Measurements from ENCODE around the gene RPGR.

RPGR gene

GRCh38 chrX:38285649-38286048 is 41.7 kb downstream of the RPGR start:
- Mint-ChIP-seq H3K27ac (no peak overlapping the region), H3K4me3 (no peak overlapping the region), H3K4me1 (no peaks in the 10 kb centered on the region), H3K27me3 (no peaks in the 10 kb centered on the region), H3K9me3 (no peaks in the 10 kb centered on the region)
- no peak for ATAC-seq
- no peak for DNase-seq

GRCh38 chrX:38282049-38282448 is 45.3 kb downstream of the RPGR start:
- DNase-seq (no peak), ATAC-seq (no peak)
- no peak overlapping the region for H3K4me3 Mint-ChIP-seq
- peak overlapping the region in 1 of 2 donors; percentile 11 for H3K27ac Mint-ChIP-seq
- H3K9me3 Mint-ChIP-seq, result no peaks in the 10 kb centered on the region
- H3K4me1 Mint-ChIP-seq, result no peaks in the 10 kb centered on the region
- no peaks in the 10 kb centered on the region for H3K27me3 Mint-ChIP-seq

DNA sequence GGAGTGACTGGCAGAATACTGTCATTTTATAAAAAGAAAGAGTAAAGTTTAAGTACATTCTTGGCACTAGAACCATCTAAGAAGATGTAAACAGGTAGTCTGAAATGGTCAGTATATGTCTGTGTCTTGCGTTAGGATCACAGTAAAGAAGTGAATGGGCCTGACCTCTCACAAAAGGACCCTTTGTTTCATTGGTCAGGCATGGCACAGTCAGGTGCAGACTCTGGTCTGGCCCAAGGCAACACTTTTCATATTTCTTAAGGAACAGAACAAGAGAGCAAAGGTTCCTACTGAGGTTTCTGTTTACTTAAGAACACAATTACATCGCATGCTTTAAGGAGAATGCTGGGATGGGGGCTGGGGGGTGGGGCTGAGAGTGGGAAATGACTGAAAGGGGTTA is 48.1 kb downstream of the RPGR start:
- no peak for DNase-seq
- no peaks in the 10 kb centered on the region for H3K9me3 Mint-ChIP-seq
- no peak overlapping the region for H3K27ac Mint-ChIP-seq
- no peak overlapping the region for H3K4me3 Mint-ChIP-seq
- no peak for ATAC-seq
- H3K27me3 Mint-ChIP-seq, result no peaks in the 10 kb centered on the region
- H3K4me1 Mint-ChIP-seq, result no peaks in the 10 kb centered on the region

GRCh38 chrX:38278682-38279081 is 48.6 kb downstream of the RPGR start:
- Mint-ChIP-seq H3K27ac (no peak overlapping the region), H3K27me3 (no peaks in the 10 kb centered on the region), H3K4me3 (no peak overlapping the region), H3K4me1 (no peaks in the 10 kb centered on the region), H3K9me3 (no peaks in the 10 kb centered on the region)
- no peak for DNase-seq
- no peak for ATAC-seq

DNA sequence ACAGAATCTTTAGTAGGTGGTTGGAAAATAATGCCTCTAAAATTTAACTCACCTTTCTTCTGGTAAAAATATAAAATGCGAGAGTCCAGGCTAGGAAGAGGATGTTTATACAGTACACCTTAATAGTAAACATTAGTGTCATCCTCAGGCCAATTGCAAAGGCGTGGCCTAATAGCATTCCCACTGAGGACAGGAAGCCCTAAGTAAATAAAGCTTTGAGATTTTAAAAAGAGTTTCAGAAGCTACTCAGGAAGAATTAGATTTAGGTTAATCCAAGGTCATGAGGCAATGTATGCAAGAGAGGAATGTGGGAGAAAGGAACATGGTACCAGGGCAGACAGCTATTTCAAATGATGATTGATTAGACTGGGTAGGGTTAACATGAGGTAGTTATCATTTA is 49.5 kb downstream of the RPGR start:
- no peak for ATAC-seq
- H3K9me3 Mint-ChIP-seq, result no peaks in the 10 kb centered on the region

DNA sequence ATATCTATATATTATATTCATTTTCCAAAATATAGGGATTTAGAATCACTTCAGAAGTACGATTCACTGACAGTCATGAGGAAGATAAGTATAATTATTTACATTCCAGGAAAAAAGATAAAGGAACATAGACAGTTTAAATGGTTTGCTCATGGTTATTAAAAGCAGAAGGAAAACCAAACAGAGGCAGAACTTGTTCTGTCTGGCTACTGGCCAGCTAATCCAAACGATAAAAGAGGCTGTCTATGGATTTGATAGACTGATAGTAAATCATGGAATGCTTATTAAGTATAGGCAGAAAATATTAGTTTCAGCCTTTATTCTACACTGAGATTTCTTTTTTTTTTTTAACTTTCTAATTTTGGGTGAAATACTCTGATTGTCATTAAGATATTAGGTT is 50.2 kb downstream of the RPGR start:
- no peak for DNase-seq
- no peaks in the 10 kb centered on the region for H3K27me3 Mint-ChIP-seq
- no peaks in the 10 kb centered on the region for H3K4me1 Mint-ChIP-seq
- no peak for ATAC-seq
- H3K9me3 Mint-ChIP-seq, result no peaks in the 10 kb centered on the region
- H3K27ac Mint-ChIP-seq, result no peak overlapping the region
- no peak overlapping the region for H3K4me3 Mint-ChIP-seq

More for the DNA sequence above, 49.5 kb downstream of the RPGR start:
- H3K27me3 Mint-ChIP-seq, result no peaks in the 10 kb centered on the region
- no peak overlapping the region for H3K27ac Mint-ChIP-seq
- no peaks in the 10 kb centered on the region for H3K4me1 Mint-ChIP-seq
- no peak overlapping the region for H3K4me3 Mint-ChIP-seq
- DNase-seq, result no peak

DNA sequence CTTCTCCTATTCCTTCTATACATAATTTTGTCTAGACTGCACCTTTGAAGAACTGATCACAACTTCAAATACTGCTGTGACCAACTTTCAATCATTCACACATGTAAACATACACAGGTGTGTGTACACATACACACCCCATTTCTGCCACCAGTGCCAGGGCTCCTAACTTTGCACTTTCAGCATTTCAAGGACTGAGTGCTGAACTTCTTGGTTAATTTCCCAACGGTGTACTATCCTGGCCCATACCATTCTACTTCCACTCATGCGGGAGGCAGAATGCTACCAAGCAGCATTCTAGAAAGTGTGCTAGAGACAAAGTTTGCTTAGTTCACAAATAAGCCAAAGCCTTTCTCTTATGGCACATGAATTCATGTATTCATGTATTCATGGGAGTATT is 51.2 kb downstream of the RPGR start:
- no peak for ATAC-seq
- no peak overlapping the region for H3K4me3 Mint-ChIP-seq
- no peaks in the 10 kb centered on the region for H3K27me3 Mint-ChIP-seq
- H3K9me3 Mint-ChIP-seq, result no peaks in the 10 kb centered on the region
- no peak overlapping the region for H3K27ac Mint-ChIP-seq
- no peaks in the 10 kb centered on the region for H3K4me1 Mint-ChIP-seq
- no peak for DNase-seq

- no peak for DNase-seq
- Mint-ChIP-seq H3K4me1 (no peaks in the 10 kb centered on the region), H3K4me3 (no peak overlapping the region), H3K27ac (no peak overlapping the region), H3K9me3 (no peaks in the 10 kb centered on the region), H3K27me3 (no peaks in the 10 kb centered on the region)
- ATAC-seq, result no peak
Observed at GRCh38 chrX:38275615-38276014, 51.7 kb downstream of the RPGR start.

- no peak overlapping the region for H3K27ac Mint-ChIP-seq
- no peak for ATAC-seq
- H3K27me3 Mint-ChIP-seq, result no peaks in the 10 kb centered on the region
- no peak for DNase-seq
- H3K4me1 Mint-ChIP-seq, result no peaks in the 10 kb centered on the region
- no peak overlapping the region for H3K4me3 Mint-ChIP-seq
- H3K9me3 Mint-ChIP-seq, result no peaks in the 10 kb centered on the region
Observed at GRCh38 chrX:38273453-38273852, 53.9 kb downstream of the RPGR start.

- no peaks in the 10 kb centered on the region for H3K9me3 Mint-ChIP-seq
- no peak for ATAC-seq
- H3K4me3 Mint-ChIP-seq, result no peak overlapping the region
- no peaks in the 10 kb centered on the region for H3K4me1 Mint-ChIP-seq
- no peaks in the 10 kb centered on the region for H3K27me3 Mint-ChIP-seq
- peak overlapping the region in 1 of 2 donors; percentile 15 for H3K27ac Mint-ChIP-seq
- DNase-seq, result no peak
Observed at GRCh38 chrX:38271154-38271716, 56.1 kb downstream of the RPGR start.

- Mint-ChIP-seq H3K4me3 (no peak overlapping the region), H3K27me3 (no peaks in the 10 kb centered on the region), H3K9me3 (no peaks in the 10 kb centered on the region), H3K4me1 (no peaks in the 10 kb centered on the region), H3K27ac (no peak overlapping the region)
- DNase-seq (no peak), ATAC-seq (no peak)
Observed at GRCh38 chrX:38268011-38268410, 59.3 kb downstream of the RPGR start.

DNA sequence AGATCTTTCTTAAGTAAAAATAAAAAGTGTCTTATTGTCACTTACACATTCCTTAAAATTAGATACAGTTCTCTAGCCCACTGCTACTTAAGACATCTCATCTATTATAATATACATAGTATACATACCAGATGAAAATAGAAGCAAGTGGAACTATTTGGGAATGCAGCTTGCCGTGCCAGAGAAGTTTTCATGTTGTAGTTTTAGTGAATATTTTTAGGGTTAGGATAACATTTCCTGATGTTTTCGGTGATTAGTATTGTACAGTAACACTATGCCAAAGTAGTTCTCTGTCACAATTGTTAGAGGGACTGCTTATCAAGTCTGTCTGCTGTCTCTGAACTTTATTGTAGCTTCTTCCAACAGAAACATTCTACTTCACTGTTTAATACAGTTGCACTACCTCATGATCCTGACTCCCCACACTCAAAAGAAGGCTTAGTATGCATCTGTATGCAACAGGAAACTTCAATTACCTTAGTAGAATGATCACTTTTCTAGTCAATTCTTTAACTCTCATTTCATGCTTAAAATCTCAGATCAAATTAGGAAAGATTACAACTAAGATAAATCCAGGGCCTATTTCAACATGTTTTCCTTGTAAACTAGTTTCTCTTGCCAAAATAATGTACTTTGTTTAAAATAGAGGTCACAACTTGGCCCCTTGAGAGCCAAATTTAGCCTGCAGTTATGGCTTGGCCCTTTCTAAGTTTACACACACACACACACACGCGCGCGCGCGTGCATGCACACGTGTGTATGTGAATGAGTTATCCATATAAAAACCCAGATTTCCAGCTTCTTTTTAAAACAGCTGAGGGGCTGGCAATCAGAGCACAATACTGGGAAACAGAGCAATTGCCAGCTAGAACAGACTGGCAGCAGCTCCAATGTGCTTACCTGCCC is 64.3 kb downstream of the RPGR start:
- Mint-ChIP-seq H3K9me3 (no peaks in the 10 kb centered on the region), H3K27me3 (no peaks in the 10 kb centered on the region)

DNA sequence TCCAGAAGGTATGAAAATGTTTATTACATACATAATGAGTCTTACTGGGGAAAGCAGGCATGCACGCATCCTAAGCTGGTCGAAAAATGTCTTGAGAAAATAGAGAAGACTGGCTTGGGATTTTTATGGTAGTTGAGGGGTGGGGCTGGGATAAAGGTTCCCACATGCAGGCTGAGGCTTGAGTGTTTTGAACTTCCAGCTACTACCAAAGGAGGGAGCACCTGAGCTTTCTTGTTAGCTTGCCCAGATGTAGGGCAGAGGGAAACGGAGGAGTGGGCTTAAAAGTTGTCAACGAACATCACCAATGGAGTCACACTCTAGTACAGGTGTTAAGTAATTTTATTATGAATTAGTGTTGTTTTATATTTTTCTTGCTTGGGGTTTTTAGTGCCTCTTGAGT is 67.1 kb downstream of the RPGR start:
- no peaks in the 10 kb centered on the region for H3K4me1 Mint-ChIP-seq
- ATAC-seq (no peak), DNase-seq (no peak)
- H3K27me3 Mint-ChIP-seq, result no peaks in the 10 kb centered on the region
- H3K27ac Mint-ChIP-seq, result no peak overlapping the region
- H3K9me3 Mint-ChIP-seq, result no peaks in the 10 kb centered on the region
- no peak overlapping the region for H3K4me3 Mint-ChIP-seq

More for the DNA sequence above, 64.3 kb downstream of the RPGR start:
- Mint-ChIP-seq H3K4me3 (no peak overlapping the region), H3K27ac (no peak overlapping the region), H3K4me1 (no peaks in the 10 kb centered on the region)
- DNase-seq (no peak), ATAC-seq (no peak)

DNA sequence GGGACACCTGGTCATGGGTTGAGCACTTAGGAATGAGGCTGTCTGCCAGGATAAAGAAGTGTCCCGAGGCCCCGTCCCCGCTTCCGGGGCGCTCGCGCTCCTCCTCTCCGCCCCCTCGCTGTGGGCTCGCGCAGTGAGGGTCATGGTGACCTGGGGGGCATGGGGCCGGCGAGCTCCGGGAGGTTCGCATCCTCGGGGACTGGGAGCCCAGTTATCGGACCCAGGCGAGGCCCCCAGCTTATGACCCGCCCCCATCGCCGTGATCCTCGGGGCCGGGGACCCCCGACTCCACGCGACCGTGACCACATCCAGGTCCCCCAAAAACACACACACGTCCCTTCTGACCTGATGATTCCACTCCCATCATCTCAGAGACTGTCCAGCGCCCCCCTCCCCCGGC is 71.3 kb downstream of the RPGR start:
- Mint-ChIP-seq H3K27ac (no peak overlapping the region), H3K9me3 (no peaks in the 10 kb centered on the region), H3K27me3 (no peaks in the 10 kb centered on the region), H3K4me3 (no peak overlapping the region), H3K4me1 (no peaks in the 10 kb centered on the region)
- DNase-seq, result no peak
- ATAC-seq, result no peak

DNA sequence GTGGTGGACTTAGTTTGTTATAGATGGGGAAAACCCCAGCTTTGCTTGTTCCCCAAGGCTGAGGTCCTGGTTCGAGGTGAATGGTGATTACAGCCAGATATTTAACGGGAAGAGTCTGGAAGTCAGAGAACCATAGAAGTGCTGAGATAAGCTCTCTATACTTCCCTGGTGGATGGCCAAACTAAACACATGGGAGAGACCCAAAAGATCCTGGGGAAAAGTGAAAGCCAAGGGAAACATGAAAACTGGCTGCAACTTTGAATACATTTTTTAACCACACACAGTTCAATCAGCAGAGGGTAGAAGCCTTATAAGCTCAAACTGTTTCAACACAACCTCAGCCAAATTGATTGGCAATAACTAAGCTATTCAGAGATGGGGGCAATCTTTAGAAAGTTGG is 77.3 kb downstream of the RPGR start:
- Mint-ChIP-seq H3K4me1 (no peaks in the 10 kb centered on the region), H3K27ac (no peak overlapping the region), H3K9me3 (no peaks in the 10 kb centered on the region), H3K27me3 (peaks cover 6% of the 10 kb centered on the region), H3K4me3 (no peak overlapping the region)
- no peak for DNase-seq
- no peak for ATAC-seq

- H3K27ac Mint-ChIP-seq, result no peak overlapping the region
- H3K27me3 Mint-ChIP-seq, result peaks cover 6% of the 10 kb centered on the region
- H3K9me3 Mint-ChIP-seq, result no peaks in the 10 kb centered on the region
- H3K4me1 Mint-ChIP-seq, result no peaks in the 10 kb centered on the region
- ATAC-seq (no peak), DNase-seq (no peak)
- H3K4me3 Mint-ChIP-seq, result no peak overlapping the region
Observed at GRCh38 chrX:38247051-38247450, 80.3 kb downstream of the RPGR start.

DNA sequence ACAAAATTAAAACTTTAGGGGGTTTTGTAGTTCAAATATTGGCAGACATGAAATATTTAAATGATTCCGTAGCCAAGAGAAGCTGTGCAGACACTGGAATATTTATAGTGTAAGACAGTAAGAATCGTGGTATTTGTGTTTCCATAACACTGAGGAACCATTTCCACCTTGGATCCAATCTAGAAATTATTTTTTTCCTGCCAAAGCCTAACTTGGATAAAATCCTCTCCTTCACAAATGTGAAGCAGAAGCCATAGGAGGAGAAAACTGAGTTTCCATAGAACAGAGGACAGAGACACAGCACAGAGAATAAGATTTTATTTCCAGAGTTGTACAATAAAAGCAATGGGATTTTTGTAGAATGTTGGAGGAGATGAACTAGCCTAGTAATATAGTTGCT is 86.8 kb downstream of the RPGR start:
- DNase-seq (no peak), ATAC-seq (no peak)
- H3K4me1 Mint-ChIP-seq, result no peaks in the 10 kb centered on the region
- H3K9me3 Mint-ChIP-seq, result no peaks in the 10 kb centered on the region
- H3K4me3 Mint-ChIP-seq, result no peak overlapping the region
- no peak overlapping the region for H3K27ac Mint-ChIP-seq
- H3K27me3 Mint-ChIP-seq, result peaks cover 22% of the 10 kb centered on the region
